Nephron (organoid): Measurements from ENCODE around the gene LRRFIP2.

Experiments
- H3K27ac Mint-ChIP-seq, 3 experiments: 2 replicates each; pipeline ENCODE4 v1.8.0; 2020; ENCODE audit warnings: mixed read lengths in 3 of 3, mild to moderate bottlenecking in 2 of 3, moderate library complexity in 1 of 3
- H3K27me3 Mint-ChIP-seq: 2 replicates; pipeline ENCODE4 v1.8.0; 2021; ENCODE audit warnings: low read depth, mild to moderate bottlenecking, moderate library complexity, mixed read lengths
- H3K36me3 Mint-ChIP-seq: 2 replicates; pipeline ENCODE4 v1.8.0; 2020; ENCODE audit warnings: low read depth, mixed read lengths
- H3K4me1 Mint-ChIP-seq: 2 replicates; pipeline ENCODE4 v1.8.0; 2020; ENCODE audit warnings: mixed read lengths
- H3K4me3 Mint-ChIP-seq, 3 experiments: 2 replicates each; pipeline ENCODE4 v1.8.0; 2020; ENCODE audit warnings: mild to moderate bottlenecking in 3 of 3, mixed read lengths in 3 of 3, moderate library complexity in 2 of 3
- H3K9me3 Mint-ChIP-seq: 2 replicates; pipeline ENCODE4 v1.8.0; 2020; ENCODE audit warnings: mixed read lengths
- TF ChIP-seq, protein P1 (sequence below), 3 experiments: fragments of 200-600 bp; sonication (generic); IDR thresholded peaks; one replicate each; pipeline ENCODE4 v1.5.0; 2021; ENCODE audit warnings: antibody characterized with exemption in 3 of 3; ENCODE audit not compliant: unreplicated experiment in 3 of 3

The LRRFIP2 gene

DNA sequence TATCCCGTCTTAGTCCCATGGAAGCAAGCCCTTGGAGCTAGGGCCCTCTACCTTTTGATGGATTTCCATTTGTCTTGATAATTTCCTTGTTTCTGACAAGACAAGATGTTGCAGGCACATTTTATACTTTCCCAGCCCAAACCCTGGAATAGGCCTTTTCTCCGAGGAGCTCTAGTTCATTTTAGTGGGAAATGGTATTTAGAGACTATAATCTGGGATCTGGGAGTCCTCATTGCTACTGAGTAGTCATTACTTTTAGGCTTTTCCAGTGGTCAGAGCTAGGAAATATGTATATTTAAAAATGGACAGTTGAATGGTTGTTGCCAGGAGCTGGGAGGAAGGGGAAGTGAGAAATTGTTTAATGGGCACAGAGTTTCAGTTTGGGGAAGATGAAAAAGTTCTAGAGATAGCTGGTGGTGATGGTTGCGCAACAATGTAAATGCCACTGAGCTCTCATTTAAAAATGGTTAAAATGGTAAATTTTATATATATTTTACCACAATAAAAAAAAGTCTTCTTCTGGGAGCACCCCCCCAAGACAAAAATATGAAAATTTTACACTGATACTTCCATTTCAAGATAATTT is 149.5 kb downstream of the LRRFIP2 start:
- H3K4me1 Mint-ChIP-seq = no peaks in the 10 kb centered on the region
- H3K36me3 Mint-ChIP-seq = peaks cover 94% of the 10 kb centered on the region
- no peak overlapping the region for H3K27ac Mint-ChIP-seq
- H3K27me3 Mint-ChIP-seq = no peaks in the 10 kb centered on the region
- H3K4me3 Mint-ChIP-seq = no peak overlapping the region
- TF ChIP-seq, protein P1, sequence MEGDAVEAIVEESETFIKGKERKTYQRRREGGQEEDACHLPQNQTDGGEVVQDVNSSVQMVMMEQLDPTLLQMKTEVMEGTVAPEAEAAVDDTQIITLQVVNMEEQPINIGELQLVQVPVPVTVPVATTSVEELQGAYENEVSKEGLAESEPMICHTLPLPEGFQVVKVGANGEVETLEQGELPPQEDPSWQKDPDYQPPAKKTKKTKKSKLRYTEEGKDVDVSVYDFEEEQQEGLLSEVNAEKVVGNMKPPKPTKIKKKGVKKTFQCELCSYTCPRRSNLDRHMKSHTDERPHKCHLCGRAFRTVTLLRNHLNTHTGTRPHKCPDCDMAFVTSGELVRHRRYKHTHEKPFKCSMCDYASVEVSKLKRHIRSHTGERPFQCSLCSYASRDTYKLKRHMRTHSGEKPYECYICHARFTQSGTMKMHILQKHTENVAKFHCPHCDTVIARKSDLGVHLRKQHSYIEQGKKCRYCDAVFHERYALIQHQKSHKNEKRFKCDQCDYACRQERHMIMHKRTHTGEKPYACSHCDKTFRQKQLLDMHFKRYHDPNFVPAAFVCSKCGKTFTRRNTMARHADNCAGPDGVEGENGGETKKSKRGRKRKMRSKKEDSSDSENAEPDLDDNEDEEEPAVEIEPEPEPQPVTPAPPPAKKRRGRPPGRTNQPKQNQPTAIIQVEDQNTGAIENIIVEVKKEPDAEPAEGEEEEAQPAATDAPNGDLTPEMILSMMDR (IDR thresholded peaks at IDR 0.05; ENCODE audit: unreplicated experiment in 3 of 3) = no peak
- peaks cover 22% of the 10 kb centered on the region for H3K9me3 Mint-ChIP-seq

DNA sequence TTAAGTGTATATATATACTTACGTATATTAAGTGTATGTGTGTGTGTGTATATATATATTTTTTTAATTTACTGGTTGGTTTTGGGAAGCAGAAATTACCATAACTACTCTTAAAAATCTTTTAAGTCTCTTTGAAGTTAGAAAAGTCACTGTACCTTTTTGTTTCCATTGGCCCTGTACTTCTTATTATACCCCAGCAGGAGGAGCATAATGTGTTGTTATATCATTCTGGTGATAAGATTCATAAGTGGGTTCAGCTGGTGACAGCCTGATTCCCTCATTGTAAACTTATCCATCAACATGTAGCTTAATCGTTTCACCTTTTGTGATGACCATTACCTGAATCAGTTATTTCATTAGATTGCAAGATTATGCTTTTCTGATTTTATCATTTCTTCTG is 150.3 kb downstream of the LRRFIP2 start:
- Mint-ChIP-seq H3K27me3 (no peaks in the 10 kb centered on the region), H3K4me1 (no peaks in the 10 kb centered on the region), H3K36me3 (peaks cover 99% of the 10 kb centered on the region), H3K9me3 (peaks cover 22% of the 10 kb centered on the region), H3K27ac (no peak overlapping the region), H3K4me3 (no peak overlapping the region)
- TF ChIP-seq, protein P1 (IDR thresholded peaks at IDR 0.05; ENCODE audit: unreplicated experiment in 3 of 3) = no peak

DNA sequence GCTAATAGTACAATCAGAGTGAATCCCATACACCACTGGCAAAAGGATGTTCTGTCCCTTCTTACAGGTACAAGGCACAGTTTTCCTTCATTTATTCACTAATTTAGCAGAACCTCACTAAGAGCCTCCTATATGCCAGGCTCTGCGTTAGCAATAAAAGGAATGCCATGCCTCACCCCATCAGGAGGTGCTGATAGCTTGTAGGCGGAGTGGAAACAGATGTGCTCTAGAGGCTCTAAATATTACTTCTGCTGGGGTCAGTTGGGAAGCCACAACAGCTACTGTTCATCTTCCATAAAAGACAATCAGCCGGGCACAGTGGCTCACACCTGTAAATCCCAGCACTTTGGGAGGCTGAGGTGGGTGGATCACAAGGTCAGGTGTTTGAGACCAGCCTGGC is 156.7 kb downstream of the LRRFIP2 start:
- no peaks in the 10 kb centered on the region for H3K4me1 Mint-ChIP-seq
- H3K27ac Mint-ChIP-seq = no peak overlapping the region
- H3K9me3 Mint-ChIP-seq = peaks cover 5% of the 10 kb centered on the region
- H3K36me3 Mint-ChIP-seq = peaks cover 76% of the 10 kb centered on the region
- TF ChIP-seq, protein P1 (IDR thresholded peaks at IDR 0.05; ENCODE audit: unreplicated experiment in 3 of 3) = no peak
- H3K4me3 Mint-ChIP-seq = no peak overlapping the region
- no peaks in the 10 kb centered on the region for H3K27me3 Mint-ChIP-seq

DNA sequence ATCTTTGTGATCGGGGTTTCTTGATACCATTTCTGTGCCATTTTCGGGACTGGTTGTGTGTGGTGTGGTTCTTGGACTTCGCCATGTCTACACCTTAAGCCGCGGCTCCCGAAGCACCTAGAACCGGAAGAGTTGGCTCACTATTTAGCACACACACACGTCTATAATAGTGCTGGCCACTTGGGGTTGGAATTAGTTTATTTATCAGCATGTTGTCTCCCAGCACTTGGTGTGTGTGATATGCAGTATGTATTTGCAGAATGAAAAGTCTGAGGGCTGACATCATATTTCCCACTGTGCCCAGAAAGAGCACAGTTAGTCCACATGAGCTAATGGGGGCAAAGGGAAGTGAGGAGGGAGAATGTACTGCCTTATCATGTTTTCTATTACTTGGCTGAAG is 157.5 kb downstream of the LRRFIP2 start:
- TF ChIP-seq, protein P1 (IDR thresholded peaks at IDR 0.05; ENCODE audit: unreplicated experiment in 3 of 3) = no peak
- H3K4me3 Mint-ChIP-seq = no peak overlapping the region

DNA sequence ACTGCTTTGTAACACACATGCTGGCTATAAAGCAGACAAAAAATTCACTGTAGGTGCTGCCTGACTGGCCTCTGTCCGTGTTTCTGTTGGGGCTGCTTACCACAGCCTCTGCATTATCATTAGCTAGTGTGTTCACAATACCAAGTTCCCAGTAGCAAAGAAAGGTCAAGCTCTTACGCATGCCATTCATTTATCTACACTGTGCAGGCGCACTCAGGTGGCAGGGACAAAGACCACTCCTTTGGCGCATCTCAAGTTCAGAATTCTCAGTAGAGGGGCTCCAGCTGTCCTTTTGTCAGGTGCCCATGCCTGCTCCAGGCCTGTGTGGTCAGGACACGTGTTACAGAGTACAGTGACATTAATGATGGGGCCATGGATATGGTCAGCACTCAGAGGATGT is 158.7 kb downstream of the LRRFIP2 start:
- no peaks in the 10 kb centered on the region for H3K9me3 Mint-ChIP-seq
- H3K27ac Mint-ChIP-seq = no peak overlapping the region
- TF ChIP-seq, protein P1 (IDR thresholded peaks at IDR 0.05; ENCODE audit: unreplicated experiment in 3 of 3) = no peak
- H3K4me3 Mint-ChIP-seq = no peak overlapping the region
- H3K36me3 Mint-ChIP-seq = peaks cover 72% of the 10 kb centered on the region
- no peaks in the 10 kb centered on the region for H3K27me3 Mint-ChIP-seq
- H3K4me1 Mint-ChIP-seq = no peaks in the 10 kb centered on the region

More for the DNA sequence above, 157.5 kb downstream of the LRRFIP2 start:
- no peaks in the 10 kb centered on the region for H3K4me1 Mint-ChIP-seq
- no peaks in the 10 kb centered on the region for H3K9me3 Mint-ChIP-seq
- H3K36me3 Mint-ChIP-seq = peaks cover 75% of the 10 kb centered on the region
- H3K27ac Mint-ChIP-seq = no peak overlapping the region
- H3K27me3 Mint-ChIP-seq = no peaks in the 10 kb centered on the region

DNA sequence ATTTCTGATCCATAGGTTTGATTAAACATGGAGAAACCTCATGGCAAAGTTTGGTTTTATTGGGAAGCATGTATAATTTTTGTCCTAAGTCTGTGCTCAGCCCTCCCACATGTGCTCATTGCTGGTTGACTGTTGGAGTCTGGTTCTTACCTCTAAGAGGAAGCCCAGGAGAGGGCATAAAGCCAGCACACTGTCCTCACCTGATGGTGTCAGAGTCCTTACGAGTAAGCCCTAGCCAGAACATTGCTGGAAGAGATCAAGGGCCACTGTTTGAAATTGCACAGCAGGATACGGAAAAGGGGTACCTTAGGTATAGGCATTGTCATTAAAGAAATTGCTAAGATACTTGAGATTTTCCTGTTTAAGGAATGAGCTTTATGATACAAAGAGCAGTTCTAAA is 159.8 kb downstream of the LRRFIP2 start:
- H3K4me1 Mint-ChIP-seq = no peaks in the 10 kb centered on the region
- peaks cover 62% of the 10 kb centered on the region for H3K36me3 Mint-ChIP-seq
- TF ChIP-seq, protein P1 (IDR thresholded peaks at IDR 0.05; ENCODE audit: unreplicated experiment in 3 of 3) = no peak
- H3K9me3 Mint-ChIP-seq = no peaks in the 10 kb centered on the region
- no peaks in the 10 kb centered on the region for H3K27me3 Mint-ChIP-seq
- H3K4me3 Mint-ChIP-seq = no peak overlapping the region
- no peak overlapping the region for H3K27ac Mint-ChIP-seq
